GM12878 (cell line): Measurements from ENCODE around the gene CHCHD6.

Source experiments
- TF ChIP-seq, protein P1 (sequence below): IDR thresholded peaks from 2 replicates; pipeline ENCODE4 v1.6.1; 2011; ENCODE audit warnings: low read depth, low read length, improper control_type of control experiment, borderline replicate concordance
- TF ChIP-seq, protein P2 (sequence below): IDR thresholded peaks from 2 replicates; pipeline ENCODE4 v1.6.1; 2012; ENCODE audit warnings: low read depth, low read length, improper control_type of control experiment

DNA sequence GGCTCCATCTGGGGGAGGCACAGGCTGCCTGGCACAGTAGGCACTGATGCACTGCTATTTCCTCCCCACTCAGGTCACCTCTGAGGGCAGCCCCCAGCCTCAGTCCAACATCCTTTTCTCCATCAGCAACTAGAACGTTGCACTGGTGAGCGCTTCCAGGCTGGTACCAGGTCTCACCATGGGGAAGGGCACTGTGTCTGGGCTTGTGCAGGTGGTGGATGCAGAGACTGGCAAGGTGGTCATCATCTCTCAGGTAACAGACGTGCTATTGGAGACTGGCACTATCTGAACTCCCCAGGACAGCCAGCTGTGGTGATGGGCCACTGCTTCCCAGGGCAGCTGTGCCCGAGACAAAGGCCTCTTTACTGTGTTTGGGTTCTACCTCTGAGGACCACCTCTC, 40.8 kb upstream of the CHCHD6 start:
- TF ChIP-seq, protein P1, sequence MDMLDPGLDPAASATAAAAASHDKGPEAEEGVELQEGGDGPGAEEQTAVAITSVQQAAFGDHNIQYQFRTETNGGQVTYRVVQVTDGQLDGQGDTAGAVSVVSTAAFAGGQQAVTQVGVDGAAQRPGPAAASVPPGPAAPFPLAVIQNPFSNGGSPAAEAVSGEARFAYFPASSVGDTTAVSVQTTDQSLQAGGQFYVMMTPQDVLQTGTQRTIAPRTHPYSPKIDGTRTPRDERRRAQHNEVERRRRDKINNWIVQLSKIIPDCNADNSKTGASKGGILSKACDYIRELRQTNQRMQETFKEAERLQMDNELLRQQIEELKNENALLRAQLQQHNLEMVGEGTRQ = no peak
- TF ChIP-seq, protein P2, sequence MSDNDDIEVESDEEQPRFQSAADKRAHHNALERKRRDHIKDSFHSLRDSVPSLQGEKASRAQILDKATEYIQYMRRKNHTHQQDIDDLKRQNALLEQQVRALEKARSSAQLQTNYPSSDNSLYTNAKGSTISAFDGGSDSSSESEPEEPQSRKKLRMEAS = no peak
